ENCODE measurements around the gene BROX.

Gene BROX

GRCh38 chr1:222781251-222781650 lies 68.9 kb downstream of the BROX start:
- no peak for DNase-seq

GRCh38 chr1:222783051-222783450 lies 70.7 kb downstream of the BROX start:
- DNase-seq: no peak

DNA sequence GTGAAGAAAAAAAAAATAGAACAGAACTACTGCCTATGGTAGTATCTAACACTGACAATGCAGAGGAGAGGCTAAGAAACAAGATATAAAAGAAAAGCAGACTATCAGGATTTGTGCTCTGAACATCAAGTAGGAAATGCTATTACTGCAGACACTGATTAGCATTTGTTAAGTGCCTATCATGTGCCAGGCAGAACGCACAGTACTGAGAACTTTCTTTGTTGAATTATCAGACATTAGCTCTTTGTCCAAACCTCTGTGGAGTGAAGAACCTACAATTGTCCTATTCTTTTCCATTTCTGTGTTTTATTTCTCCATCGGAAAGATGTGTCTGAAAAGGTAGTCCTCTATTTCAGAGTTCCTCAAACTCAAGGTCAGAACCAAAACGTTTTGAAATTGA lies 72.0 kb downstream of the BROX start:
- no peak for DNase-seq

All from CD4-positive, alpha-beta T cell treated with Interleukin-10 for 1 hour (primary cell).